Trophoblast cell (in vitro differentiated cells and primary cell): ENCODE results near the gene SYT3.

ENCODE experiments used
- DNase-seq, 2 donors: peaks; one replicate each; pipeline ENCODE4 v3.0.0-alpha.2; 2016
- H2AFZ ChIP-seq: 2 replicates; pipeline ENCODE4 v1.6.1; 2013; ENCODE audit warnings: low read length, moderate library complexity, mild to moderate bottlenecking; ENCODE audit not compliant: insufficient read depth, poor library complexity
- H2AK5ac ChIP-seq: 2 replicates; pipeline ENCODE4 v1.6.1; 2013; ENCODE audit warnings: mild to moderate bottlenecking, low read length
- H2BK120ac ChIP-seq: 2 replicates; pipeline ENCODE4 v1.6.1; 2013; ENCODE audit warnings: low read length, mild to moderate bottlenecking, moderate library complexity; ENCODE audit not compliant: insufficient read depth, poor library complexity
- H2BK12ac ChIP-seq: 2 replicates; pipeline ENCODE4 v1.6.1; 2013; ENCODE audit warnings: mild to moderate bottlenecking, low read length, moderate library complexity
- H2BK5ac ChIP-seq: 2 replicates; pipeline ENCODE4 v1.6.1; 2013; ENCODE audit warnings: low read length, low read depth, moderate library complexity, mild to moderate bottlenecking; ENCODE audit not compliant: poor library complexity
- H3K14ac ChIP-seq: 2 replicates; pipeline ENCODE4 v1.6.1; 2013; ENCODE audit warnings: mild to moderate bottlenecking, low read length
- H3K18ac ChIP-seq: 2 replicates; pipeline ENCODE4 v1.6.1; 2013; ENCODE audit warnings: mild to moderate bottlenecking, low read length
- H3K23ac ChIP-seq: 2 replicates; pipeline ENCODE4 v1.6.1; 2013; ENCODE audit warnings: low read length
- H3K27ac ChIP-seq: 2 replicates; pipeline ENCODE4 v1.5.1; 2013; ENCODE audit warnings: low read depth, mild to moderate bottlenecking, inconsistent platforms, low read length, moderate library complexity
- H3K27me3 ChIP-seq: 2 replicates; pipeline ENCODE4 v1.6.1; 2013; ENCODE audit warnings: inconsistent platforms, mild to moderate bottlenecking, low read length, moderate library complexity; ENCODE audit not compliant: insufficient read depth
- H3K36me3 ChIP-seq, 2 experiments: 1 replicate in 1 of 2; 2 replicates in 1 of 2; pipeline ENCODE4 v1.6.1; 2013; ENCODE audit warnings: low read length in 2 of 2, mild to moderate bottlenecking in 2 of 2, moderate library complexity in 1 of 2; ENCODE audit not compliant: insufficient read depth in 2 of 2, control insufficient read depth in 1 of 2
- H3K4ac ChIP-seq: 2 replicates; pipeline ENCODE4 v1.6.1; 2013; ENCODE audit warnings: low read depth, mild to moderate bottlenecking, low read length, moderate library complexity
- H3K4me1 ChIP-seq, 2 experiments: 1 replicate in 1 of 2; 2 replicates in 1 of 2; pipeline ENCODE4 v1.6.1; 2013; ENCODE audit warnings: low read length in 2 of 2, mild to moderate bottlenecking in 2 of 2, moderate library complexity in 1 of 2; ENCODE audit not compliant: insufficient read depth in 2 of 2, control insufficient read depth in 1 of 2
- H3K4me2 ChIP-seq: 2 replicates; pipeline ENCODE4 v1.6.1; 2013; ENCODE audit warnings: inconsistent platforms, mild to moderate bottlenecking, low read length, moderate library complexity
- H3K4me3 ChIP-seq: 2 replicates; pipeline ENCODE4 v1.5.1; 2013; ENCODE audit warnings: mild to moderate bottlenecking, low read depth, low read length, inconsistent platforms
- H3K79me1 ChIP-seq: one replicate; pipeline ENCODE4 v1.6.1; 2013; ENCODE audit warnings: low read length
- H3K79me2 ChIP-seq: 2 replicates; pipeline ENCODE4 v1.6.1; 2013; ENCODE audit warnings: low read length, mild to moderate bottlenecking; ENCODE audit not compliant: control insufficient read depth, insufficient read depth, poor library complexity
- H3K9ac ChIP-seq: 2 replicates; pipeline ENCODE4 v1.6.1; 2013; ENCODE audit warnings: mild to moderate bottlenecking, low read length
- H3K9me3 ChIP-seq: 2 replicates; pipeline ENCODE4 v1.6.1; 2013; ENCODE audit warnings: low read depth, mild to moderate bottlenecking, control low read depth, inconsistent platforms, low read length; ENCODE audit not compliant: insufficient read depth
- H4K12ac ChIP-seq: 2 replicates; pipeline ENCODE4 v1.6.1; 2013; ENCODE audit warnings: low read depth, mild to moderate bottlenecking, low read length, moderate library complexity
- H4K8ac ChIP-seq: 2 replicates; pipeline ENCODE4 v1.6.1; 2013; ENCODE audit warnings: low read depth, mild to moderate bottlenecking, low read length, moderate library complexity
- H4K91ac ChIP-seq: one replicate; pipeline ENCODE4 v1.6.1; 2013; ENCODE audit warnings: low read depth, mild to moderate bottlenecking, low read length, moderate library complexity
- WGBS: extraction: QIAGEN DNeasy Blood & Tissue Kit; methylation state at CpG from one replicate; pipeline ENCODE4 v1.1.7; 2013; ENCODE audit warnings: missing lambda C conversion rate; ENCODE audit not compliant: insufficient read length, insufficient coverage; ENCODE audit errors: extremely low coverage; 5-methylcytosine and 5-hydroxymethylcytosine counted together

SYT3 gene

DNA sequence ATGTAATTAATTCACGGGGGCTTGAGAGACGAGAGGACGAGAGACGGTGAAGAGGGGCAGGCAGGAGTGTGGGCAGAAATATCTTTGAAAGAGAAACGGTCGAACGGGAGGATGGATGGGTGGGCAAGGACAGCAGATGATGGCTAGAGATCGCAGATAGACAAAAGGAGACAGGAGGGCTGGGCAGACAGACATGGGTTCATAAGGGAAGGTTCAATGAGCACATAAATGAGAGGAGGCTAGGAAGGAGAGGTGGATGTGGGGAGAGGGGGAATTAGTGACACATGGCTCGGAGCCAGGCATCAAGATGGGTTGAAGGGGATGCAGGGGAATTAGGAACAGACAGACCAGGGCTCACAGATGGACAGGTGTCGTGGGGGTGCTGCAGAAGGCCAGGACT, 1.1 kb downstream of the SYT3 start:
- no peak overlapping the region for H2BK5ac ChIP-seq
- no peak overlapping the region for H3K4me3 ChIP-seq
- H4K12ac ChIP-seq: no peak overlapping the region
- no peak for DNase-seq
- H3K4me1 ChIP-seq: peaks cover 0 to 2% of the 10 kb centered on the region in 2 experiments
- H3K23ac ChIP-seq: no peak overlapping the region
- H3K9ac ChIP-seq: no peak overlapping the region
- no peak overlapping the region for H3K4me2 ChIP-seq
- no peak overlapping the region for H4K8ac ChIP-seq
- H3K9me3 ChIP-seq: peaks cover 16% of the 10 kb centered on the region
- no peaks in the 10 kb centered on the region for H3K36me3 ChIP-seq
- no peak overlapping the region for H3K14ac ChIP-seq
- no peak overlapping the region for H2AFZ ChIP-seq
- no CpG with 5 or more reads among the region's 10 CpGs for WGBS
- no peak overlapping the region for H2AK5ac ChIP-seq
- no peak overlapping the region for H3K18ac ChIP-seq
- no peak overlapping the region for H3K27ac ChIP-seq
- no peak overlapping the region for H2BK12ac ChIP-seq
- no peak overlapping the region for H3K4ac ChIP-seq
- no peak overlapping the region for H4K91ac ChIP-seq
- no peaks in the 10 kb centered on the region for H3K79me2 ChIP-seq
- H2BK120ac ChIP-seq: no peak overlapping the region
- no peaks in the 10 kb centered on the region for H3K79me1 ChIP-seq
- no peaks in the 10 kb centered on the region for H3K27me3 ChIP-seq

GRCh38 chr19:50636317-50637085, 3.2 kb downstream of the SYT3 start:
- peaks cover 0 to 2% of the 10 kb centered on the region in 2 experiments for H3K4me1 ChIP-seq
- peaks cover 16% of the 10 kb centered on the region for H3K9me3 ChIP-seq
- peak overlapping the region; percentile 32 for H3K23ac ChIP-seq
- no peak overlapping the region for H2AFZ ChIP-seq
- no peak overlapping the region for H3K4ac ChIP-seq
- DNase-seq: no peak
- no peak overlapping the region for H3K14ac ChIP-seq
- H2AK5ac ChIP-seq: no peak overlapping the region
- H4K91ac ChIP-seq: no peak overlapping the region
- no peak overlapping the region for H3K4me3 ChIP-seq
- no peak overlapping the region for H3K18ac ChIP-seq
- no peak overlapping the region for H2BK5ac ChIP-seq
- H2BK12ac ChIP-seq: no peak overlapping the region
- no peaks in the 10 kb centered on the region for H3K79me2 ChIP-seq
- no peaks in the 10 kb centered on the region for H3K79me1 ChIP-seq
- H3K27me3 ChIP-seq: peaks cover 1% of the 10 kb centered on the region
- no peak overlapping the region for H2BK120ac ChIP-seq
- no CpG with 5 or more reads among the region's 5 CpGs for WGBS
- H4K12ac ChIP-seq: no peak overlapping the region
- H4K8ac ChIP-seq: no peak overlapping the region
- no peak overlapping the region for H3K9ac ChIP-seq
- no peak overlapping the region for H3K27ac ChIP-seq
- no peak overlapping the region for H3K4me2 ChIP-seq
- H3K36me3 ChIP-seq: no peaks in the 10 kb centered on the region

DNA sequence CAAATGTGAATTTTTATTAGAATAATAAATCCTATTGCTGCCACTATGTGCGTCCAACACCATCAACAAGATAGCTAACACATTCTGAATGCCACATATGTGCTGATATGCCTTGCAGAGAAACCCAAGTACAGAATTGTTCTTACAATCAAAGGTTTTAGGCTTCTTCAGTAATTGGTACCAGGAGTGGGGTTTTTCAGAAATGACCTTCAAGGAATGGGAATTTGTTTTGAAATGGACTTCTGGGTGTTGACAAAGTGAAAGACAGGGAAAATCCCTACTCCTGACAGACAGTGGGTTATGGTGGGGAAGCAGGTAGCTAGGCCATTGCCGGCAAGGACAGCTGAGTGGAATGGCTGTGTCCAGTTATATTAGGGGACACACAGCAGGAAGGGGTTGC, 5.7 kb downstream of the SYT3 start:
- no CpG with 5 or more reads among the region's 2 CpGs for WGBS

GRCh38 chr19:50633359-50633758, 6.3 kb downstream of the SYT3 start:
- H2BK12ac ChIP-seq: no peak overlapping the region
- H4K8ac ChIP-seq: no peak overlapping the region
- H3K4me2 ChIP-seq: no peak overlapping the region
- H3K27me3 ChIP-seq: peaks cover 1% of the 10 kb centered on the region
- H3K18ac ChIP-seq: no peak overlapping the region
- no peak overlapping the region for H3K9ac ChIP-seq
- no CpG with 5 or more reads among the region's 2 CpGs for WGBS
- no peak overlapping the region for H2BK5ac ChIP-seq
- H3K36me3 ChIP-seq: no peaks in the 10 kb centered on the region
- H3K79me1 ChIP-seq: no peaks in the 10 kb centered on the region
- no peak overlapping the region for H3K14ac ChIP-seq
- no peaks in the 10 kb centered on the region for H3K79me2 ChIP-seq
- no peaks in the 10 kb centered on the region for H3K4me1 ChIP-seq
- H2AK5ac ChIP-seq: no peak overlapping the region
- H4K91ac ChIP-seq: no peak overlapping the region
- no peak overlapping the region for H3K27ac ChIP-seq
- peaks cover 16% of the 10 kb centered on the region for H3K9me3 ChIP-seq
- no peak for DNase-seq
- H4K12ac ChIP-seq: no peak overlapping the region
- no peak overlapping the region for H3K23ac ChIP-seq
- no peak overlapping the region for H3K4ac ChIP-seq
- no peak overlapping the region for H2AFZ ChIP-seq
- no peak overlapping the region for H3K4me3 ChIP-seq
- H2BK120ac ChIP-seq: no peak overlapping the region

More for the DNA sequence above, 5.7 kb downstream of the SYT3 start:
- Histone ChIP-seq H4K12ac (no peak overlapping the region), H2BK120ac (no peak overlapping the region), H3K9ac (no peak overlapping the region), H3K9me3 (peaks cover 16% of the 10 kb centered on the region), H3K18ac (no peak overlapping the region), H3K4ac (no peak overlapping the region), H3K36me3 (no peaks in the 10 kb centered on the region), H3K27me3 (peaks cover 1% of the 10 kb centered on the region), H3K14ac (no peak overlapping the region), H3K4me1 (no peaks in the 10 kb centered on the region), H3K27ac (no peak overlapping the region), H2AK5ac (no peak overlapping the region), H4K8ac (no peak overlapping the region), H3K4me3 (no peak overlapping the region), H3K79me2 (no peaks in the 10 kb centered on the region), H3K79me1 (no peaks in the 10 kb centered on the region), H3K23ac (no peak overlapping the region), H2BK12ac (no peak overlapping the region), H3K4me2 (no peak overlapping the region), H4K91ac (no peak overlapping the region), H2BK5ac (no peak overlapping the region), H2AFZ (no peak overlapping the region)
- DNase-seq: no peak
